GM21619 (cell line): ENCODE measurements around the gene LVRN.

Experiments
- ATAC-seq: cut with Tn5 transposase; IDR thresholded peaks from one replicate; pipeline ENCODE4 v1.9.1; 2021; ENCODE audit not compliant: unreplicated experiment

Gene LVRN

GRCh38 chr5:115961381-115962238 lies 665 bp upstream of the LVRN start:
- ATAC-seq = no peak

- ATAC-seq = peak; percentile 45
Measured at GRCh38 chr5:115962565-115963402, 509 bp downstream of the LVRN start.

- ATAC-seq = no peak
Measured at GRCh38 chr5:115963566-115963965, 1.3 kb downstream of the LVRN start.

GRCh38 chr5:115968770-115969169 lies 6.5 kb downstream of the LVRN start:
- no peak for ATAC-seq

GRCh38 chr5:115977096-115977495 lies 14.8 kb downstream of the LVRN start:
- ATAC-seq = peak; percentile 90

GRCh38 chr5:115977988-115978387 lies 15.7 kb downstream of the LVRN start:
- no peak for ATAC-seq

GRCh38 chr5:115978779-115979178 lies 16.5 kb downstream of the LVRN start:
- no peak for ATAC-seq

GRCh38 chr5:115979201-115980041 lies 17.1 kb downstream of the LVRN start:
- ATAC-seq = no peak

GRCh38 chr5:115983519-115983918 lies 21.2 kb downstream of the LVRN start:
- ATAC-seq = no peak

- ATAC-seq = no peak
Measured at GRCh38 chr5:115985802-115986757, 23.8 kb downstream of the LVRN start.

GRCh38 chr5:115988002-115988401 lies 25.7 kb downstream of the LVRN start:
- no peak for ATAC-seq

- no peak for ATAC-seq
Measured at GRCh38 chr5:115992848-115993350, 30.6 kb downstream of the LVRN start.

- ATAC-seq = no peak
Measured at GRCh38 chr5:115995351-115995750, 33.1 kb downstream of the LVRN start.

GRCh38 chr5:116002116-116002906 lies 40.0 kb downstream of the LVRN start:
- no peak for ATAC-seq

- no peak for ATAC-seq
Measured at GRCh38 chr5:116004248-116004647, 42.0 kb downstream of the LVRN start.

GRCh38 chr5:116009806-116010205 lies 47.5 kb downstream of the LVRN start:
- no peak for ATAC-seq

- ATAC-seq = no peak
Measured at GRCh38 chr5:116011046-116011445, 48.8 kb downstream of the LVRN start.

GRCh38 chr5:116013207-116013785 lies 51.0 kb downstream of the LVRN start:
- no peak for ATAC-seq

- no peak for ATAC-seq
Measured at GRCh38 chr5:116013936-116014335, 51.7 kb downstream of the LVRN start.
